ENCODE data around the gene GPR137B. TPM values are rescaled to one million over a fixed set of nuclear protein-coding genes. Genes with fewer than 3 reads are reported as not detected.

GPR137B gene
- total and polyA plus RNA-seq, 2 of the 8 experiments (the other 6 are each of a cell fraction or from before 2014, with no cell fraction given) = 6.9 to 7.7 TPM

- Histone ChIP-seq H3K4me2 (ENCODE audit: insufficient read depth in 1 of 2, low read depth in 2 of 2, low read length in 2 of 2) (no peak overlapping the region), H3K18ac (ENCODE audit: extremely low read depth, low read length) (no peak overlapping the region), H2BK15ac (ENCODE audit: low read length) (no peak overlapping the region), H3K4ac (replicated peaks; ENCODE audit: insufficient read length, low read depth, low read length) (no peak overlapping the region), H3K9ac (replicated peaks in 1 of 4; ENCODE audit: extremely low read depth in 1 of 4, low read depth in 3 of 4, low read length in 3 of 4) (no peak overlapping the region), H2AFZ (ENCODE audit: low read length) (no peak overlapping the region), H3K36me3 (ENCODE audit: control insufficient read depth in 2 of 4, insufficient read depth in 4 of 4, low read length in 3 of 4) (no peaks in the 10 kb centered on the region), H4K91ac (replicated peaks; ENCODE audit: insufficient read length, low read length) (no peak overlapping the region), H3K23me2 (ENCODE audit: low read depth, low read length) (no peaks in the 10 kb centered on the region), H3K27ac (ENCODE audit: low read depth, low read length) (no peak overlapping the region), H3K4me1 (replicated peaks in 1 of 4; ENCODE audit: control insufficient read depth in 3 of 4, insufficient read depth in 4 of 4, low read length in 3 of 4) (no peaks in the 10 kb centered on the region), H3K9me3 (ENCODE audit: insufficient read depth in 2 of 2, low read depth in 1 of 2, low read length in 1 of 2) (no peaks in the 10 kb centered on the region), H4K8ac (ENCODE audit: extremely low read depth, insufficient read depth, low read length) (no peak overlapping the region), H3K79me1 (ENCODE audit: low read depth, low read length) (no peaks in the 10 kb centered on the region), H2BK20ac (ENCODE audit: low read length) (no peak overlapping the region), H3K23ac (ENCODE audit: insufficient read length) (no peak overlapping the region), H2BK5ac (ENCODE audit: low read depth, low read length) (no peak overlapping the region), H2BK12ac (ENCODE audit: low read depth, low read length) (no peak overlapping the region), H3K4me3 (ENCODE audit: extremely low read depth in 1 of 4, insufficient read depth in 2 of 4, low read depth in 3 of 4, low read length in 4 of 4) (no peak overlapping the region), H4K5ac (ENCODE audit: insufficient read length, low read depth, low read length) (no peak overlapping the region), H4K20me1 (replicated peaks in 1 of 2; ENCODE audit: control insufficient read depth in 1 of 2, insufficient read depth in 2 of 2, low read length in 2 of 2) (no peaks in the 10 kb centered on the region), H3K27me3 (replicated peaks in 1 of 4; ENCODE audit: control insufficient read depth in 3 of 4, extremely low read depth in 1 of 4, insufficient read depth in 3 of 4, low read length in 3 of 4) (no peaks in the 10 kb centered on the region), H3K14ac (ENCODE audit: insufficient read length) (no peak overlapping the region), H2BK120ac (replicated peaks; ENCODE audit: low read depth, low read length) (no peak overlapping the region), H2AK5ac (ENCODE audit: low read depth, low read length) (no peak overlapping the region), H3K79me2 (ENCODE audit: control insufficient read depth in 1 of 2, insufficient read depth in 2 of 2, low read length in 2 of 2) (no peaks in the 10 kb centered on the region), H3K56ac (replicated peaks; ENCODE audit: insufficient read length, low read depth, low read length) (no peak overlapping the region)
- ChIA-PET POLR2A (ENCODE audit: partially characterized antibody) (no interaction called here), CTCF (ENCODE audit: partially characterized antibody) (interaction anchor here (0.7 to 1.2 kb wide), 4 partner anchors 8 to 163 kb away, joined by 3 to 4 read pairs (median 4); no protein-coding TSS in a partner anchor)
- FAIRE-seq (no peak), DNase-seq (ENCODE audit: low read depth in 1 of 2, low spot score in 2 of 2) (no peak)
- 86% methylated on average over 8 of the region's 8 CpGs; no CpG with 5 or more reads in 1 of the 2 experiments for WGBS, 2 experiments (ENCODE audit: extremely low coverage in 1 of 2, insufficient coverage in 1 of 2, insufficient read length in 1 of 2, insufficient replicate concordance in 2 of 2, low coverage in 1 of 2, low lambda C conversion rate in 2 of 2, missing lambda C conversion rate in 1 of 2)
- no peak for TF ChIP-seq EP300 (IDR thresholded peaks at IDR 0.05; ENCODE audit: borderline replicate concordance in 1 of 2, low read depth in 2 of 2, low read length in 2 of 2)
- TF ChIP-seq, protein P1, sequence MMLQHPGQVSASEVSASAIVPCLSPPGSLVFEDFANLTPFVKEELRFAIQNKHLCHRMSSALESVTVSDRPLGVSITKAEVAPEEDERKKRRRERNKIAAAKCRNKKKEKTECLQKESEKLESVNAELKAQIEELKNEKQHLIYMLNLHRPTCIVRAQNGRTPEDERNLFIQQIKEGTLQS (IDR thresholded peaks at IDR 0.05; ENCODE audit: insufficient read depth, low read depth, low read length) = no peak
Measured at GRCh38 chr1:236117710-236118109, 24.6 kb upstream of the GPR137B start.
